ENCODE measurements around the gene GALNTL6. TPM values are rescaled to one million over a fixed set of nuclear protein-coding genes. Genes with fewer than 3 reads are reported as not detected.

The GALNTL6 gene
- total RNA-seq, 1 donor from 2014 or later: 0.22 TPM

- DNase-seq (ENCODE audit: low spot score) (no peak), ATAC-seq (no peak)
- intact Hi-C loops (cut with DNase I): no loop called here
Measured at GRCh38 chr4:172153719-172154118, 340.5 kb downstream of the GALNTL6 start.

- DNase-seq (ENCODE audit: low spot score) (no peak), ATAC-seq (no peak)
- intact Hi-C loops (cut with DNase I): no loop called here
Measured at GRCh38 chr4:172155838-172156345, 342.7 kb downstream of the GALNTL6 start.

GRCh38 chr4:172157946-172158345 lies 344.7 kb downstream of the GALNTL6 start:
- no peak for ATAC-seq
- intact Hi-C loops (cut with DNase I): no loop called here
- no peak for DNase-seq (ENCODE audit: low spot score)

GRCh38 chr4:172163215-172163614 lies 350.0 kb downstream of the GALNTL6 start:
- intact Hi-C loops (cut with DNase I): no loop called here
- DNase-seq (ENCODE audit: low spot score) (no peak), ATAC-seq (no peak)

- intact Hi-C loops (cut with DNase I): no loop called here
- DNase-seq (ENCODE audit: low spot score): no peak
- ATAC-seq: no peak
Measured at GRCh38 chr4:172168888-172169287, 355.7 kb downstream of the GALNTL6 start.

- DNase-seq (ENCODE audit: low spot score): no peak
- no peak for ATAC-seq
- intact Hi-C loops (cut with DNase I): no loop called here
Measured at GRCh38 chr4:172169871-172170270, 356.7 kb downstream of the GALNTL6 start.

- intact Hi-C loops (cut with DNase I): no loop called here
- DNase-seq (ENCODE audit: low spot score) (no peak), ATAC-seq (no peak)
Measured at GRCh38 chr4:172173206-172173605, 360.0 kb downstream of the GALNTL6 start.

GRCh38 chr4:172177382-172177781 lies 364.2 kb downstream of the GALNTL6 start:
- ATAC-seq (no peak), DNase-seq (ENCODE audit: low spot score) (no peak)
- intact Hi-C loops (cut with DNase I): no loop called here

- intact Hi-C loops (cut with DNase I): no loop called here
- no peak for DNase-seq (ENCODE audit: low spot score)
- no peak for ATAC-seq
Measured at GRCh38 chr4:172188248-172188988, 375.2 kb downstream of the GALNTL6 start.

- DNase-seq (ENCODE audit: low spot score) (no peak), ATAC-seq (no peak)
- intact Hi-C loops (cut with DNase I): no loop called here
Measured at GRCh38 chr4:172202480-172203076, 389.4 kb downstream of the GALNTL6 start.

- no peak for ATAC-seq
Measured at GRCh38 chr4:172207258-172207657, 394.1 kb downstream of the GALNTL6 start.

GRCh38 chr4:172207886-172208285 lies 394.7 kb downstream of the GALNTL6 start:
- ATAC-seq (no peak), DNase-seq (ENCODE audit: low spot score) (no peak)
- intact Hi-C loops (cut with DNase I): no loop called here

More at GRCh38 chr4:172207258-172207657, 394.1 kb downstream of the GALNTL6 start:
- intact Hi-C loops (cut with DNase I): no loop called here
- DNase-seq (ENCODE audit: low spot score): no peak

GRCh38 chr4:172220679-172221078 lies 407.5 kb downstream of the GALNTL6 start:
- ATAC-seq: no peak
- intact Hi-C loops (cut with DNase I): no loop called here
- no peak for DNase-seq (ENCODE audit: low spot score)

GRCh38 chr4:172225457-172225856 lies 412.3 kb downstream of the GALNTL6 start:
- DNase-seq (ENCODE audit: low spot score) (no peak), ATAC-seq (no peak)
- intact Hi-C loops (cut with DNase I): no loop called here

- ATAC-seq: no peak
- DNase-seq (ENCODE audit: low spot score): no peak
- intact Hi-C loops (cut with DNase I): no loop called here
Measured at GRCh38 chr4:172232966-172233365, 419.8 kb downstream of the GALNTL6 start.

- no peak for ATAC-seq
- no peak for DNase-seq (ENCODE audit: low spot score)
- intact Hi-C loops (cut with DNase I): no loop called here
Measured at GRCh38 chr4:172243551-172243950, 430.3 kb downstream of the GALNTL6 start.

GRCh38 chr4:172245516-172245915 lies 432.3 kb downstream of the GALNTL6 start:
- no peak for DNase-seq (ENCODE audit: low spot score)
- intact Hi-C loops (cut with DNase I): no loop called here
- ATAC-seq: no peak

GRCh38 chr4:172253409-172253808 lies 440.2 kb downstream of the GALNTL6 start:
- no peak for DNase-seq (ENCODE audit: low spot score)
- intact Hi-C loops (cut with DNase I): no loop called here
- ATAC-seq: no peak

- intact Hi-C loops (cut with DNase I): no loop called here
- ATAC-seq (no peak), DNase-seq (ENCODE audit: low spot score) (no peak)
Measured at GRCh38 chr4:172256820-172257219, 443.6 kb downstream of the GALNTL6 start.

- no peak for ATAC-seq
- DNase-seq (ENCODE audit: low spot score): no peak
- intact Hi-C loops (cut with DNase I): no loop called here
Measured at GRCh38 chr4:172270397-172270796, 457.2 kb downstream of the GALNTL6 start.

- ATAC-seq (no peak), DNase-seq (ENCODE audit: low spot score) (no peak)
- intact Hi-C loops (cut with DNase I): no loop called here
Measured at GRCh38 chr4:172287117-172287516, 473.9 kb downstream of the GALNTL6 start.
